Colonic mucosa (tissue), 4 donors: Measurements from ENCODE around the gene TARS1. TPM values are rescaled to one million over a fixed set of nuclear protein-coding genes. Genes with fewer than 3 reads are reported as not detected.

Experiments used
- DNase-seq: peaks from one replicate; pipeline ENCODE4 v3.0.0-alpha.2; 2020
- H3K27ac ChIP-seq: fragments of 200-600 bp; one replicate; pipeline ENCODE4 v1.8.0; 2021
- H3K27me3 ChIP-seq: fragments of 200-600 bp; one replicate; pipeline ENCODE4 v1.8.0; 2021
- H3K36me3 ChIP-seq: fragments of 200-600 bp; one replicate; pipeline ENCODE4 v1.8.0; 2021
- H3K4me1 ChIP-seq: fragments of 200-600 bp; one replicate; pipeline ENCODE4 v1.8.0; 2021; ENCODE audit warnings: mild to moderate bottlenecking
- H3K4me3 ChIP-seq: fragments of 200-600 bp; one replicate; pipeline ENCODE4 v1.8.0; 2021
- H3K9ac ChIP-seq, 2 donors: one replicate each; pipeline ENCODE4 v1.7.0; 2013; ENCODE audit warnings: control low read depth in 2 of 2, low read depth in 2 of 2, low read length in 2 of 2
- H3K9me3 ChIP-seq: fragments of 200-600 bp; one replicate; pipeline ENCODE4 v1.8.0; 2021
- intact Hi-C: fragments of 100-400 bp; cut with DNase I; formaldehyde crosslinking; loops from one replicate; pipeline ENCODE4 v1.14.1; 2022
- total RNA-seq, 2 donors: library from RNA; stranded (reverse); fragmentation: NEBNext Ultra II Directional in 1 of 2; extraction: Animal tissue kit (Norgen Biotek cat#: 25700) in 1 of 2; gene quantifications; one replicate each; pipeline ENCODE4 v1.2.1, GENCODE V29; 2021
- TF ChIP-seq, protein P1 (sequence below): fragments of 200-600 bp; IDR thresholded peaks from one replicate; pipeline ENCODE4 v1.8.0; 2022; ENCODE audit warnings: antibody characterized with exemption, mild to moderate bottlenecking
- donor health status: healthy.
- donor health status: DM: no; HTN: no; CAD: no.
- donor health status: DM: no; HTN: no; CAD: no.

TARS1 gene
- total RNA-seq, 2 donors from 2014 or later: 146 to 187 TPM

DNA sequence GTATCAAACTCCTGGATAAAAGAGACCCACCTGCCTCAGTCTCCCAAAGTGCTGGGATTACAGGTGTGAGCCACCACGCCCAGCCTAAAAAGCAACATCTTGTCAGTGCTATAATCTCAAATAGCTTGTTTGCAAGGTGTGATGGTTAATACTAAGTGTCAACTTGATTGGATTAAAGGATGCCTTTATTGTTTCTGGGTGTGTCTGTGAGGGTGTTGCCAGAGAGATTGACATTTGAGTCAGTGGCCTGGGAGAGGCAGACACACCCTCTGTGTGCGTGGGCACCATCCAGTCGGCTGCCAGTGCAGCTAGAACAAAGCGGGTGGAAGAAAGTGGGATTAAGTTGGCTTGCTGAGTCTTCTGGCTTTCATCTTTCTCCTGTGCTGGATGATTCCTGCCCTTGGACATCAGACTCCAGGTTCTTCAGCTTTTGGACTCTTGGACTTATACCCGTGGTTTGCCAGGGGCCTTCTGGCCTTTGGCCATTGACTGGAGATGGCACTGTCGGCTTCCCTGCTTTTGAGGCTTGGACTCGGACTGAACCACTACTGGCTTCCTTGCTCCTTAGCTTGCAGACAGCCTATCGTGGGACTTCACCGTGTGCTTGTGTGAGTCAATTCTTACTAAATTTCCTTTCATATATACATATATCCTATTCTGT lies 28.1 kb downstream of the TARS1 start:
- Histone ChIP-seq H3K36me3 (peaks cover 9% of the 10 kb centered on the region), H3K4me1 (no peaks in the 10 kb centered on the region), H3K4me3 (no peak overlapping the region), H3K27me3 (no peaks in the 10 kb centered on the region), H3K9ac (no peak overlapping the region), H3K27ac (no peak overlapping the region), H3K9me3 (no peaks in the 10 kb centered on the region)
- DNase-seq: no peak
- TF ChIP-seq, protein P1, sequence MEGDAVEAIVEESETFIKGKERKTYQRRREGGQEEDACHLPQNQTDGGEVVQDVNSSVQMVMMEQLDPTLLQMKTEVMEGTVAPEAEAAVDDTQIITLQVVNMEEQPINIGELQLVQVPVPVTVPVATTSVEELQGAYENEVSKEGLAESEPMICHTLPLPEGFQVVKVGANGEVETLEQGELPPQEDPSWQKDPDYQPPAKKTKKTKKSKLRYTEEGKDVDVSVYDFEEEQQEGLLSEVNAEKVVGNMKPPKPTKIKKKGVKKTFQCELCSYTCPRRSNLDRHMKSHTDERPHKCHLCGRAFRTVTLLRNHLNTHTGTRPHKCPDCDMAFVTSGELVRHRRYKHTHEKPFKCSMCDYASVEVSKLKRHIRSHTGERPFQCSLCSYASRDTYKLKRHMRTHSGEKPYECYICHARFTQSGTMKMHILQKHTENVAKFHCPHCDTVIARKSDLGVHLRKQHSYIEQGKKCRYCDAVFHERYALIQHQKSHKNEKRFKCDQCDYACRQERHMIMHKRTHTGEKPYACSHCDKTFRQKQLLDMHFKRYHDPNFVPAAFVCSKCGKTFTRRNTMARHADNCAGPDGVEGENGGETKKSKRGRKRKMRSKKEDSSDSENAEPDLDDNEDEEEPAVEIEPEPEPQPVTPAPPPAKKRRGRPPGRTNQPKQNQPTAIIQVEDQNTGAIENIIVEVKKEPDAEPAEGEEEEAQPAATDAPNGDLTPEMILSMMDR: no peak
- intact Hi-C loops: no loop called here

DNA sequence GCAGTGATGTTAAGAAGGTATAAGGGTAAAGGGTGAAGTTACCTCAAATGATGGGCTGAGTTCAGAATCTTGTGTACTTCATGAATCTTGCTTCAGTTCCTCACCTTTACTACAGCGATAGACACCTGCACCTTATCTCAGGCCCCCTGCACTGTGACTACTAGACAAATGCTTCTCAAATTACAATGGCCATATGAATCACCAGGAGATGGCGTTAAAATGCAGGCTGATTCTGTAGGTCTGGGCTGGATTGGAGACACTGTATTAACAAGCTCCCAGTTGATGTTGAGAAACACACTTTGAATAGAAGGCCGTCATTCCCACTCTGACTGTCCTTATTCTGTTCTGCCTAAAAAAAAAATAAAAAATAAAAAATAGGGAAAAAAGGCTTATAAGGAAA lies 29.8 kb downstream of the TARS1 start:
- no peak overlapping the region for H3K27ac ChIP-seq
- H3K9me3 ChIP-seq: no peaks in the 10 kb centered on the region
- peaks cover 9% of the 10 kb centered on the region for H3K36me3 ChIP-seq
- no peaks in the 10 kb centered on the region for H3K27me3 ChIP-seq
- TF ChIP-seq, protein P1: no peak
- no peak for DNase-seq
- H3K4me3 ChIP-seq: no peak overlapping the region
- intact Hi-C loops: no loop called here
- H3K9ac ChIP-seq: no peak overlapping the region
- H3K4me1 ChIP-seq: no peaks in the 10 kb centered on the region

DNA sequence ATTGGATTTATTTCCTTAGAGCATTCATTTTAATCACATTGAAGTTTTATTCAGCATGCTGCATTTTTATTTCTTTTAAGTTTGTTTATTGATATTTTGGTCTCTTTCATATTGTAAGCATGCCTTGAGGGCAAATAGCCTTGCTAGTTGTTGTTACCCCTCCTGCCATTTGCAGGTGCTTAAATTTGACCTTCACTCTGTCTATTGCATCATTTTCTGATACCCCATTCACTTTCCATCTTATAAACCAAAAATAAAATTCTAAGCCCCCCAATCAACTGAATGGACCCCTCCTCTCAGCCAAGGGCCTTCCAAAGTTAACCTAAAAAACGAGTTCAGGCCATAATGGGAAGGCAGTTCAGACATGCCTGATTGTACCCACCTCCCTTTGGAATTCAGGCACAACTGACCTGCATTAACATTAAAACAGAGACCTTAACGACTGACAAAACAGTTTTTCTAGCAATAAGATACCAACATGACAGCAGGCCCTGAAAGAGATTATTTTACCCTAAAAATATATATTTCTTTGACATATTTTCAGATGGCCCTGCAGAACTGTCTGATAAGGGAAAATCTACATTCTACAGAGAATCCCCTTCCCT lies 32.1 kb downstream of the TARS1 start:
- Histone ChIP-seq H3K27ac (no peak overlapping the region), H3K27me3 (no peaks in the 10 kb centered on the region), H3K36me3 (peaks cover 6% of the 10 kb centered on the region), H3K9ac (no peak overlapping the region), H3K4me3 (no peak overlapping the region), H3K9me3 (no peaks in the 10 kb centered on the region), H3K4me1 (no peaks in the 10 kb centered on the region)
- DNase-seq: no peak
- TF ChIP-seq, protein P1: no peak
- intact Hi-C loops: no loop called here

DNA sequence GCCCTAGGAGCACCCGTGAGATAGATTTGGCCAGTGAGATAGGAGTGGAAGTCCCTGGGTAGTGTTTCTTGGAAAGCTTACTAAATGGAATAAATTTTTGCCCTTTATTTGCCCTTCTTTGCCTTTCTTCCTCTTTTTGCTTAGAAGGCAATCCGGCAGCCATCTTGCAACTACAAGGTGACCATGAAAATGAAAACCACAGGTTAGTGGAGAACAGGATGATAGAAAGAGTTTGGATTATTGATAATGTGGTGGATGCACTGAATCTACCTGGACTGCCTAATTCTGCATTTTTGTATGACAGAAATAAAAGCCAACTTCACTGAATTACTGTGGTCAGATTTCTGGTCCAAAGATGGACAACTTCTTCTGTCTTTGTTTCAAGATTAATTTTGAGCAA lies 33.2 kb downstream of the TARS1 start:
- no peak overlapping the region for H3K27ac ChIP-seq
- no peak for DNase-seq
- H3K36me3 ChIP-seq: peaks cover 5% of the 10 kb centered on the region
- no peaks in the 10 kb centered on the region for H3K4me1 ChIP-seq
- no peaks in the 10 kb centered on the region for H3K27me3 ChIP-seq
- no peaks in the 10 kb centered on the region for H3K9me3 ChIP-seq
- TF ChIP-seq, protein P1: no peak
- no peak overlapping the region for H3K4me3 ChIP-seq
- intact Hi-C loops: no loop called here
- no peak overlapping the region for H3K9ac ChIP-seq

DNA sequence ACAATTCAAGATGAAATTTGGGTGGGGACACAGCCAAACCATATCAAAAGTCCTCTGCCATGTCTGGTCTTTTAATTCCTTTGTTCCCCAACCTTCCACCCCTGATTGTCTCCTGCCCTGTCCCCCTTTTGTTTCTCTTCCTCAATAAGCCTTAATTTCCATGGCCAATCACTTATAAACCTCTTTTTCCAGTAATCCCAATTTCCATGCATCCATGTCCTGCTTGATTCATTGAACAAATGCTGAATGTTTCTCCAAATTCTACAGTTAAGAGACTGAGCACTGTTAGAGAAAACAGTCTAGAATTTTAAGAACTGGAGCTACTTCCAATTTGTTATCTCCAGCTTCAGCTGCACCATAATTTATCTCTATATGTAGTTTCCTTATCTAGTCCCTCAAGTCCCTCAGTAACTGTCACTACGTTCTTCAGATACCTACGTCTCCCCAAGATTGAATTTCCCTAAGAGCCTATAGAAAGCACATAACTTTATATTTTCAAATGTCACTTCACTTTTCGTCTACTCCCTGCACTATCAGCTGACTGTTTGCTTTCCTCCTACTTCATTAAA lies 34.2 kb downstream of the TARS1 start:
- Histone ChIP-seq H3K9ac (no peak overlapping the region), H3K9me3 (no peaks in the 10 kb centered on the region), H3K27ac (no peak overlapping the region), H3K27me3 (no peaks in the 10 kb centered on the region), H3K4me3 (no peak overlapping the region), H3K36me3 (peaks cover 4% of the 10 kb centered on the region), H3K4me1 (no peaks in the 10 kb centered on the region)
- TF ChIP-seq, protein P1: no peak
- intact Hi-C loops: no loop called here
- no peak for DNase-seq
